ENCODE results near the gene ZNF503.
"Not testable (repeated sequence)": the region's sequence is repeated elsewhere in the genome, so short reads cannot be mapped to it uniquely, and the experiment has no call there.

The ZNF503 gene

GRCh38 chr10:75367021-75367487, 34.5 kb downstream of the ZNF503 start:
- no peak overlapping the region for H3K4me3 Mint-ChIP-seq
- H3K36me3 Mint-ChIP-seq = no peaks in the 10 kb centered on the region
- peaks cover 10% of the 10 kb centered on the region for H3K9me3 Mint-ChIP-seq
- no peak for ATAC-seq
- H3K27ac Mint-ChIP-seq = no peak overlapping the region
- no peaks in the 10 kb centered on the region for H3K4me1 Mint-ChIP-seq
- H3K27me3 Mint-ChIP-seq = peaks cover 49% of the 10 kb centered on the region

DNA sequence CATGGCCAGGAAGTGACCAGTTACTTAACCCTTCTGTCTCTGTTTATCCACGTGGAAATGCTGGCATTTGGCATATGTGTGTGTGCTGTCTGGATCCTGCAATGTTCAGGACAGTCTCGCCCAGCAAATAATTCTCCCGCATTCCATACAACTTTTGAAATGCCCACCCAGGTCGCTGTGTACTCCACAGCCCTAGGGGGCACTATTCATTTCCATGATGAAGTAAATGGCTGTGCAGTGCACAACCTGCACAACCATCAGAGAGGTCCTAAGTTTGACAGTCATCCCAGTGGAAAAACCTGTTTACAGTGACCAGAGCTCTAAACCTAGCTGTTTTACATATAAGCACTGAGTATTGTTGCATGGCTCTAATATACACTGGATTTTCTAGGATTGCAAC, 38.1 kb downstream of the ZNF503 start:
- ATAC-seq = no peak
- Mint-ChIP-seq H3K36me3 (no peaks in the 10 kb centered on the region), H3K9me3 (peaks cover 3% of the 10 kb centered on the region), H3K27me3 (peaks cover 45% of the 10 kb centered on the region), H3K27ac (no peak overlapping the region), H3K4me1 (no peaks in the 10 kb centered on the region), H3K4me3 (no peak overlapping the region)

DNA sequence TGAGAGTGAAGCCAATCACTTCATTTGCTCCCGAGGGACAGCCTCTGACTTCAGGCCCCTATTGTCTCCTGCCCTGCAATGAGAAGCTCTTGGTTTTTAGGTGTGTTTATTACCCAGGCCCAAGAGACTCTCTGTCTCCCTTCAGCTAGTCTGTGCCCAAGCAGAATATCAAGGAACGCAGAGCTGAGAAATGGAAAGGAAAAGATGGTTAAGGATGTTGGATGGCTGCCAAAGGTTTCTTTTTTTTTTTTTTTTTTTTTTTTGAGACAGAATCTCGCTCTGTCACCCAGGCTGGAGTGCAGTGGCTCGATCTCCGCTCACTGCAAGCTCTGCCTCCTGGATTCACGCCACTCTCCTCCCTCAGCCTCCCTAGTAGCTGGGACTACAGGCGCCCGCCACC, 41.7 kb downstream of the ZNF503 start:
- not testable (repeated sequence) for H3K27ac Mint-ChIP-seq, H3K4me1 Mint-ChIP-seq, ATAC-seq, H3K9me3 Mint-ChIP-seq, H3K4me3 Mint-ChIP-seq, H3K36me3 Mint-ChIP-seq
- H3K27me3 Mint-ChIP-seq = peaks cover 40% of the 10 kb centered on the region

DNA sequence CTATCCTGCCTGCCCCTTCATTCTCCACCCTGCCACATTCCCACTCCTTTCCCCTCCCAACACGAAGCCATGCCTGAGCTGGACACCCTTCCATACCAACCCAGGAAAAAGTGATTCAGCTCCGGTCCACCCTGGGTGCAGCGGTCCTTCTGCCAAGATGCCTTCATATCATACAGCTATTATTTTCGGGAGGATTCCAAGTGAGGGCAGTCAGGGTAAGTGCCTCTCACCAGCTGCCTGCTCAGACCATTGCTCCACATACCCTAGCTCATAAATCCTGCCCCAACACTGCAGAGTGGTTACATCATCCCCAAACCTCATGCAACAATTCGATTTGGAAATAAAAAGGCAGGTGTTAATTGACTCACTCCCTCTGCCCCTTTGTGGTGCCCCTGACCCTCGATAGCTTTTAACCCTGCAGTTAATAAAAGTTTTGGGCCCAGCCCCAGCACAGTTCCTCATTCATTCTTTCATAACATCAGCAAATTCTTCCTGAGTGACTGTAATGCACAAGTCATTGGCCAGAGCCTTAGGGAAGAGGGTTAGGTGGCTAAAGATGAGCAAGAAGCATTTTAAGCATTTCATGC, 42.6 kb downstream of the ZNF503 start:
- Mint-ChIP-seq H3K9me3 (no peaks in the 10 kb centered on the region), H3K27me3 (peaks cover 30% of the 10 kb centered on the region), H3K4me3 (no peak overlapping the region), H3K36me3 (no peaks in the 10 kb centered on the region), H3K27ac (no peak overlapping the region), H3K4me1 (no peaks in the 10 kb centered on the region)
- no peak for ATAC-seq

GRCh38 chr10:75358132-75358531, 43.4 kb downstream of the ZNF503 start:
- H3K27ac Mint-ChIP-seq = no peak overlapping the region

GRCh38 chr10:75357500-75357899, 44.1 kb downstream of the ZNF503 start:
- Mint-ChIP-seq H3K9me3 (no peaks in the 10 kb centered on the region), H3K4me1 (no peaks in the 10 kb centered on the region), H3K27me3 (peaks cover 21% of the 10 kb centered on the region), H3K4me3 (no peak overlapping the region), H3K36me3 (no peaks in the 10 kb centered on the region), H3K27ac (no peak overlapping the region)
- no peak for ATAC-seq

More at GRCh38 chr10:75358132-75358531, 43.4 kb downstream of the ZNF503 start:
- Mint-ChIP-seq H3K36me3 (no peaks in the 10 kb centered on the region), H3K9me3 (no peaks in the 10 kb centered on the region), H3K4me3 (no peak overlapping the region), H3K4me1 (no peaks in the 10 kb centered on the region), H3K27me3 (peaks cover 22% of the 10 kb centered on the region)
- no peak for ATAC-seq

DNA sequence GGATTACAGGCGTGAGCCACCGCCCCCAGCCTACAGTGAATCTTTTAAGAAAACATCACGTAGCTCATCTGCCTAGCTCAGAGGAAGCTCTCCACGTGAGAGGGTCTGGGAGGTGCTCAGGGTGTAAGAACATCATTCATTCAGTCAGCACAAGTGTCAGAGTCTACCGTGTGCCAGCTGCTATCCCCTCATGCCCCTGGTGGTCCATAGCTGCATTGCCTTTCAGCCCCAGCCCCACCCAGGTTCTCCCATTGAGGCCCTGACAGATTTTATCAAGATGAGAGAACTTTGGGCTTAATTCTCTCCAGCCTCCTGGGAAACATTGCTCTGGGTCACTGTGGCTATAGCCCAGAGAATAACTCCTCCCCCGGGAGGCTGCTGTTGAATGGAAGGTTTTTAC, 45.1 kb downstream of the ZNF503 start:
- Mint-ChIP-seq H3K36me3 (no peaks in the 10 kb centered on the region), H3K27me3 (peaks cover 21% of the 10 kb centered on the region), H3K4me3 (no peak overlapping the region), H3K4me1 (no peaks in the 10 kb centered on the region), H3K27ac (no peak overlapping the region), H3K9me3 (no peaks in the 10 kb centered on the region)
- ATAC-seq = no peak

DNA sequence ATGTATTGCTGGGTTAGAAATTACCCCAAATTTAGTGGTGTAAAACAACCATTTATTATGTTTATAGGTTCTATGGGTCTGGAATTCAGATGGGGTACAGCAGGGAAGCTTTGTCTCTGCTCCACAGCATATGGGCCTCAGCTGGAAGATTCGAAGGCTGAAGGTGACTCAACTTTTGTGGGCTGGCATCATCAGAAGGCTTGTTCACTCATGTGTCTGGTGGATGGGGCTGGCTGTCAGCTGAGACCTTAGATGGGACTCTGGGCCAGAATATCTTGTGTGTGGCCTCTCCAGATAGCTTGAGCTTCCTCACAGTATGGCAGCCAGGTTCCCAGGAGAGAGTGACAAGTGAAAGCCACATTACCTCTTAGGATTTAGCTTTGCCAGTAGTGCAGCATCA, 45.9 kb downstream of the ZNF503 start:
- no peaks in the 10 kb centered on the region for H3K9me3 Mint-ChIP-seq
- no peak for ATAC-seq
- peaks cover 20% of the 10 kb centered on the region for H3K27me3 Mint-ChIP-seq
- H3K36me3 Mint-ChIP-seq = no peaks in the 10 kb centered on the region
- H3K4me3 Mint-ChIP-seq = no peak overlapping the region
- H3K4me1 Mint-ChIP-seq = no peaks in the 10 kb centered on the region
- H3K27ac Mint-ChIP-seq = no peak overlapping the region

GRCh38 chr10:75353183-75353582, 48.4 kb downstream of the ZNF503 start:
- no peak for ATAC-seq
- H3K27me3 Mint-ChIP-seq = peaks cover 21% of the 10 kb centered on the region
- no peak overlapping the region for H3K4me3 Mint-ChIP-seq
- no peaks in the 10 kb centered on the region for H3K4me1 Mint-ChIP-seq
- H3K27ac Mint-ChIP-seq = no peak overlapping the region
- no peaks in the 10 kb centered on the region for H3K9me3 Mint-ChIP-seq
- no peaks in the 10 kb centered on the region for H3K36me3 Mint-ChIP-seq

DNA sequence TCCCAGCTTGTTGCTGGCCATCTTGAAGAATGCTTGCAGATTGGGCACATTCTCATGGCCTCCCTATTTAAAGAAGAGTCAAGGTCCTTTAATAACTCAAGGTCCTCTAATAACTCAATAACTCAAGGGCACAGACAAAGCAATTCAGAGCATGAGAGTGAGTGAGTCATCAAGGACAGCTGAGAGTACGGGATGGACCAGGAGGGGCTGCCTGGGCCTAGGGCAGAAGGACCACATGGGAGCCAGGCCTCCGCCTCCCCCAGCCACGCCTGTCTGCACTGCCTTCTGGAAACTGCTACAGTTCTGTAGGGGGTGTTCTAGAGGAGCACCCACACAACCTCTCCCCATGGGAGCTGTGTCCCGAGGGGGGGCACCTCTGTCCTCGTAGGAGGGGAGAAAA, 48.9 kb downstream of the ZNF503 start:
- Mint-ChIP-seq H3K4me1 (no peaks in the 10 kb centered on the region), H3K9me3 (no peaks in the 10 kb centered on the region), H3K4me3 (no peak overlapping the region)

GRCh38 chr10:75351637-75352036, 49.9 kb downstream of the ZNF503 start:
- Mint-ChIP-seq H3K27ac (no peak overlapping the region), H3K4me3 (no peak overlapping the region), H3K27me3 (peaks cover 13% of the 10 kb centered on the region), H3K9me3 (no peaks in the 10 kb centered on the region), H3K4me1 (no peaks in the 10 kb centered on the region), H3K36me3 (no peaks in the 10 kb centered on the region)
- no peak for ATAC-seq

More for the DNA sequence above, 48.9 kb downstream of the ZNF503 start:
- Mint-ChIP-seq H3K27me3 (peaks cover 21% of the 10 kb centered on the region), H3K36me3 (no peaks in the 10 kb centered on the region), H3K27ac (no peak overlapping the region)
- ATAC-seq = no peak

- no peak for ATAC-seq
- no peaks in the 10 kb centered on the region for H3K9me3 Mint-ChIP-seq
- H3K36me3 Mint-ChIP-seq = no peaks in the 10 kb centered on the region
- peaks cover 9% of the 10 kb centered on the region for H3K27me3 Mint-ChIP-seq
- no peak overlapping the region for H3K4me3 Mint-ChIP-seq
- no peak overlapping the region for H3K27ac Mint-ChIP-seq
- no peaks in the 10 kb centered on the region for H3K4me1 Mint-ChIP-seq
Observed at GRCh38 chr10:75350791-75351190, 50.8 kb downstream of the ZNF503 start.

All from stimulated activated memory B cell treated with anti-CD40 and anti-IgM and Interleukin-4, amounts not matched to agents 10 μg/mL and 1 μg/mL and 100 μg/mL, for 72 hours (primary cell).